Bronchial epithelial cell (primary cell): Measurements from ENCODE around the gene PPP1R16B. TPM values are rescaled to one million over a fixed set of nuclear protein-coding genes. Genes with fewer than 3 reads are reported as not detected.
A peak's percentile ranks its signal among the peaks of the same experiment; 100 is the strongest.

ENCODE experiments used
- DNase-seq: peaks from one replicate; pipeline ENCODE4 v3.0.0-alpha.2; 2010; ENCODE audit warnings: low read depth
- FAIRE-seq: peaks from 2 replicates; lab custom pipeline; 2011; peaks lifted over from hg19 to GRCh38; lab: Jason Lieb, UNC
- H3K27me3 ChIP-seq: 2 replicates; pipeline ENCODE4 v1.5.1; 2011; ENCODE audit warnings: low read length; ENCODE audit not compliant: control insufficient read depth, insufficient read depth
- H3K36me3 ChIP-seq: 2 replicates; pipeline ENCODE4 v1.5.1; 2011; ENCODE audit warnings: low read length; ENCODE audit not compliant: control insufficient read depth, insufficient read depth
- H3K4me3 ChIP-seq: 2 replicates; pipeline ENCODE4 v1.5.1; 2011; ENCODE audit warnings: mild to moderate bottlenecking, low read depth, low read length, control low read depth
- CTCF ChIP-seq: IDR thresholded peaks from 2 replicates; pipeline ENCODE4 v1.5.1; 2011; ENCODE audit warnings: mild to moderate bottlenecking, moderate library complexity, low read length, control low read depth, inconsistent platforms; ENCODE audit not compliant: insufficient read depth, severe bottlenecking
- total RNA-seq: library from RNA; depleted of rRNA; stranded (reverse); fragments of >200 nt; gene quantifications from 2 replicates; pipeline ENCODE4 v1.2.1, GENCODE V29; 2014

PPP1R16B gene
- total RNA-seq, 1 donor from 2014 or later = 0.26 TPM

- peak; percentile 81 for DNase-seq
- TF ChIP-seq CTCF = no peak
- H3K36me3 ChIP-seq = no peaks in the 10 kb centered on the region
- H3K27me3 ChIP-seq = no peaks in the 10 kb centered on the region
- no peak overlapping the region for H3K4me3 ChIP-seq
- peak; percentile 32 for FAIRE-seq
Observed at GRCh38 chr20:38970302-38970701, 164.8 kb downstream of the PPP1R16B start.

Other genes with a start within 250 kb of the PPP1R16B start
- not detected in 2 replicates for gene ADIG, start 224.5 kb upstream of the PPP1R16B start, total RNA-seq
- gene ARHGAP40, start 203.9 kb upstream of the PPP1R16B start, total RNA-seq = 1.1 and 2.7 TPM in 2 replicates
- under 0.01 TPM in 1 of 2 replicates, not detected in the other for gene SLC32A1, start 81.2 kb upstream of the PPP1R16B start, total RNA-seq
- gene ACTR5, start 57.2 kb upstream of the PPP1R16B start, total RNA-seq = 12.4 and 20.3 TPM in 2 replicates
- 2.6 and 5.1 TPM in 2 replicates for gene FAM83D, start 120.7 kb downstream of the PPP1R16B start, total RNA-seq
- gene DHX35, start 156.6 kb downstream of the PPP1R16B start, total RNA-seq = 7.4 and 8.2 TPM in 2 replicates